Mucosa of descending colon (tissue), 3 donors: ENCODE results near the gene SPTB. TPM values are rescaled to one million over a fixed set of nuclear protein-coding genes. Genes with fewer than 3 reads are reported as not detected.
A peak's percentile ranks its signal among the peaks of the same experiment; 100 is the strongest.

Experiments
- ATAC-seq: fragments of 200-7000 bp; cut with Tn5 transposase; one replicate; pipeline ENCODE4 v1.9.1; 2020; ENCODE audit warnings: mild to moderate bottlenecking, moderate library complexity
- DNase-seq, 3 donors: peaks; one replicate each; pipeline ENCODE4 v3.0.0-alpha.2; 2020
- H3K36me3 ChIP-seq: fragments of 200-600 bp; one replicate; pipeline ENCODE4 v1.8.0; 2021; ENCODE audit warnings: low read depth, mild to moderate bottlenecking
- H3K4me1 ChIP-seq: fragments of 200-600 bp; one replicate; pipeline ENCODE4 v1.8.0; 2021; ENCODE audit warnings: low read depth, mild to moderate bottlenecking
- H3K4me3 ChIP-seq: fragments of 200-600 bp; one replicate; pipeline ENCODE4 v1.8.0; 2021; ENCODE audit warnings: mild to moderate bottlenecking
- H3K9me3 ChIP-seq: fragments of 200-600 bp; one replicate; pipeline ENCODE4 v1.8.0; 2021; ENCODE audit warnings: mild to moderate bottlenecking
- intact Hi-C, 2 donors: fragments of 100-400 bp; cut with DNase I in 1 of 2; cut with micrococcal nuclease in 1 of 2; formaldehyde crosslinking; loops; one replicate each; pipeline versions ENCODE4 v1.11.0 to v1.11.1; 2022; cut with DNase I, micrococcal nuclease
- total RNA-seq, 3 donors: library from RNA; stranded (reverse); fragmentation: NEBNext Ultra II Directional in 2 of 3; extraction: Animal tissue kit (Norgen Biotek cat#: 25700) in 2 of 3; gene quantifications; one replicate each; pipeline versions ENCODE4 v1.2.1 to v1.2.4, GENCODE V29; 2021 to 2023
- TF ChIP-seq, protein P1 (sequence below): fragments of 200-600 bp; IDR thresholded peaks from one replicate; pipeline ENCODE4 v1.8.0; 2022; ENCODE audit warnings: antibody characterized with exemption, mild to moderate bottlenecking
- donor health status: DM: no; HTN: no; CAD: no; lungs with moderate emphysema.
- donor health status: DM: no; HTN: no; CAD: no.
- donor health status: DM: no; HTN: yes; CAD: no.

SPTB gene
- total RNA-seq, 3 donors from 2014 or later, result 0.35 to 1.4 (median 0.51) TPM

DNA sequence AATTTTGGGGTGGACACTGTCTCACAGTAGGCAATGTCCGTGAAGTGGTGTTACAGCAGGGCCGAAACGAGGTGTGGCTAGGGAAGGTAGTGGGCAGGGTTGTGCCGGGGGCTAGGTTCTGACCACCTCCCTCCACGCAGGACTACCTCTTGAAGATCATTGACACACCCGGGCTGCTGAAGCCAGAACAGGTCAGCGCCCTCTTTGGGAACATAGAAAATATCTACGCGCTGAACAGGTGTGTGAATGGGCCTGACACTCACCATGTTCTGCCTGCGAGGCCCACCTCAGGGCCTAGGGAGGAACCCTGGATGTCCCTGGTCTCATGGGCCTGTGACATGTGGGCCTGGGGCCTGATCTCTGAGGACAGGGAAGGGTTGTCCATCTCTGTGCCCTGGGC, 150.9 kb downstream of the SPTB start:
- DNase-seq (peak in 1 of 3 donors; percentile 19), ATAC-seq (no peak)
- H3K36me3 ChIP-seq, result no peaks in the 10 kb centered on the region

GRCh38 chr14:64728106-64728505, 151.6 kb downstream of the SPTB start:
- intact Hi-C loops, result no loop called here
- DNase-seq (peak in 2 of 3 donors; percentile 24 to 47), ATAC-seq (no peak)
- Histone ChIP-seq H3K4me1 (peaks cover 32% of the 10 kb centered on the region), H3K4me3 (no peak overlapping the region), H3K9me3 (no peaks in the 10 kb centered on the region), H3K36me3 (no peaks in the 10 kb centered on the region)
- TF ChIP-seq, protein P1, sequence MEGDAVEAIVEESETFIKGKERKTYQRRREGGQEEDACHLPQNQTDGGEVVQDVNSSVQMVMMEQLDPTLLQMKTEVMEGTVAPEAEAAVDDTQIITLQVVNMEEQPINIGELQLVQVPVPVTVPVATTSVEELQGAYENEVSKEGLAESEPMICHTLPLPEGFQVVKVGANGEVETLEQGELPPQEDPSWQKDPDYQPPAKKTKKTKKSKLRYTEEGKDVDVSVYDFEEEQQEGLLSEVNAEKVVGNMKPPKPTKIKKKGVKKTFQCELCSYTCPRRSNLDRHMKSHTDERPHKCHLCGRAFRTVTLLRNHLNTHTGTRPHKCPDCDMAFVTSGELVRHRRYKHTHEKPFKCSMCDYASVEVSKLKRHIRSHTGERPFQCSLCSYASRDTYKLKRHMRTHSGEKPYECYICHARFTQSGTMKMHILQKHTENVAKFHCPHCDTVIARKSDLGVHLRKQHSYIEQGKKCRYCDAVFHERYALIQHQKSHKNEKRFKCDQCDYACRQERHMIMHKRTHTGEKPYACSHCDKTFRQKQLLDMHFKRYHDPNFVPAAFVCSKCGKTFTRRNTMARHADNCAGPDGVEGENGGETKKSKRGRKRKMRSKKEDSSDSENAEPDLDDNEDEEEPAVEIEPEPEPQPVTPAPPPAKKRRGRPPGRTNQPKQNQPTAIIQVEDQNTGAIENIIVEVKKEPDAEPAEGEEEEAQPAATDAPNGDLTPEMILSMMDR, result no peak

More for the DNA sequence above, 150.9 kb downstream of the SPTB start:
- H3K4me3 ChIP-seq, result no peak overlapping the region
- no peaks in the 10 kb centered on the region for H3K9me3 ChIP-seq
- TF ChIP-seq, protein P1, result no peak
- H3K4me1 ChIP-seq, result peaks cover 31% of the 10 kb centered on the region
- intact Hi-C loops, result no loop called here

DNA sequence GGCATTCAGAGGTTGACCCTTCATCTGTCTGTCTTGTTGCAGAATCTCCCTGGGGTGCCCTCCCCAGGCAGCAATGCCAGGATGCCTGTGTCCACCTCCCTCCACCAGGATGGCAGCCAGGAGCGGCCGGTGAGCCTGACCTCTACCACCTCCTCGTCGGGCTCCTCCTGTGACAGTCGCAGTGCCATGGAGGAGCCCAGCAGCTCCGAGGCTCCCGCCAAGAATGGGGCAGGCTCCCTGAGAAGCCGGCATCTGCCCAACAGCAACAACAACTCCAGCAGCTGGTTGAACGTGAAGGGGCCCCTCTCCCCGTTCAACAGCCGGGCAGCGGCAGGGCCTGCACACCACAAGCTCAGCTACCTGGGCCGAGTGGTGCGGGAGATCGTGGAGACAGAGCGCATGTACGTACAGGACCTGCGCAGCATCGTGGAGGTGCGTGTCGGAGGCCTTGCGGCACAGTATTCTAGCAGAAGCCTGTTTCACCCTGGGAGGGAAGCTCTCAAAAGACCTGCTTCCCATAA, 152.1 kb downstream of the SPTB start:
- no peaks in the 10 kb centered on the region for H3K9me3 ChIP-seq
- DNase-seq (peak in 2 of 3 donors; percentile 42 to 58), ATAC-seq (no peak)
- peaks cover 37% of the 10 kb centered on the region for H3K4me1 ChIP-seq
- intact Hi-C loops, result no loop called here
- no peak overlapping the region for H3K4me3 ChIP-seq
- no peaks in the 10 kb centered on the region for H3K36me3 ChIP-seq
- TF ChIP-seq, protein P1, result no peak

GRCh38 chr14:64726585-64726890, 153.2 kb downstream of the SPTB start:
- DNase-seq (peak; percentile 90 to 94 (median 91)), ATAC-seq (peak; percentile 89)
- H3K36me3 ChIP-seq, result no peaks in the 10 kb centered on the region
- intact Hi-C loops, result no loop called here
- peaks cover 48% of the 10 kb centered on the region for H3K4me1 ChIP-seq
- TF ChIP-seq, protein P1, result no peak
- no peak overlapping the region for H3K4me3 ChIP-seq
- H3K9me3 ChIP-seq, result no peaks in the 10 kb centered on the region

- no peak overlapping the region for H3K4me3 ChIP-seq
- DNase-seq (no peak), ATAC-seq (no peak)
- H3K4me1 ChIP-seq, result peaks cover 53% of the 10 kb centered on the region
- no peaks in the 10 kb centered on the region for H3K36me3 ChIP-seq
- no peaks in the 10 kb centered on the region for H3K9me3 ChIP-seq
- TF ChIP-seq, protein P1, result no peak
- intact Hi-C loops, result no loop called here
Observed at GRCh38 chr14:64725879-64726584, 153.7 kb downstream of the SPTB start.
